ENCODE results near the gene H3-3A.

Gene H3-3A

DNA sequence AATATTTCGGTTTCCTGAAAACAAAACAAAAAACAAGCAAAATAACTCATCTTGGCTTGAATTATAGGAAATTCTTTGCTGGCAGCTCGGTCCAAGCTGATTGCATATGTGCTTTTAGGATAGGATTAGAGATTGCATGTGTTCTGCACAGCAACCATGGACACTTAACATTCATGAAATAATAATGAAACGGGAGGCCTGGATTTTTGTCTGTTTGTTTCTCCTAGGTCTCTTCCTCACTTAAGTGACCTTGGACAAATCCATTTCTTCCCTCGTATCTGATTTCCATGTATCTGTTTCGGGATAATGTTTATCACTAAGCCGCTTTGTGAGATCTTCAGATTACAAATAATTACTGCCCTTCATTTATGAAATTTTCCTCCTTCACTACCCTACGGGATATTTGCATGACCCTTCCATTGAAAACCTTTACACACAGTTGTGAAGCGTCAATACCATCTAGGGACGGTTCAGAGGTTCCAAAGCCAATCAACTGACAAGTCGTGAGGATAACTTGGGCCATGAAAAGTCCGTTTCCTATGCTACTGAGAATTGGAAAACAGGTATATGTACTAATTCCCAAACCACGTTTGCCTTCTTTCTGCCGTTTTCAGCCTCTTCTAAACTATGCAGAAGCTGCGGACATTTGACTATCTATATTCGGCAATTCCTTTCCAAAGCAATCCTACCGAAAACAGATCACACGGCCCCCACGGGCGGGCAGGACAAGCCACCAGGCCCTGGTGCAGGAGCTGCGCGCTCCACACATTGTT lies 1.3 kb upstream of the H3-3A start:
- DNase-seq (ENCODE audit: extremely low read depth, low read depth): no peak

DNA sequence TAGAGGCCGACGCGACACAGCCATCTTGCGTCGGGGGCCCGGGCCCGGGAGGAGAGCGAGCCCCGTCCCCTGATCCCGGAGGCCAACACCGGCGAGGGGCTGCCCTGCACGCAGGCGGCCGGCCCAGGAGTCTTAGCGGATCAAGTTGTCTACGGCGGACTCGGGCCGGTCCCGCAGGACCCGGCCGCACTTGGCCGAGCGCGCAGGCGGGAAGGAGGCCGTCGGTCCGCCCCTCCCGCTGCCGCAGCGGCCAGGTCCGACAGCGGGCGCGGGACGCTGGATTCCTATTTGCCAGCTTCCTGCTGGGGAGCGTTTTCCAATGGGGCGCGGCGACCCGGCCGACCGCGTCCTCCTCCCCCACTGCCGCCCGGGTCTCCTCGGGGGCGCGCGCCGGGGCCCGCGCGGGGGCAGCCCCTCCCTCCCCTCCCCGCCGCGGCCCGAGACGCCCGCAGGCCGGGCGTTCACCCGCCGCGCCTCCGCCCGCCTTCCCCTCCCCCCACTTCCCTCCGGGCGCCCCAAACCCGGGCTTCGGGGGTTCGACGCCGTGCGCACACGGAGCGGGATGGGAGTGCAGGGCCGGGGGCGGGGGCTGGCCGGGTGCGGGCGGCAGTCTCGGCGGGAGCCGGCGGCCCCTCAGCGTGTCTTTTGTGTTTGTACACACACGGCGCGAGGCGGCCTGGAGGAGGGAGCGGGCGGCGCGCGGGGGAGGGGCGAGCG lies 517 bp upstream of the H3-3A start:
- peak overlapping the region; percentile 66 for H3K4me3 ChIP-seq (replicated peaks; ENCODE audit: low read depth, low read length)
- no peak for DNase-seq (ENCODE audit: extremely low read depth, low read depth)
- TF ChIP-seq, protein P1, sequence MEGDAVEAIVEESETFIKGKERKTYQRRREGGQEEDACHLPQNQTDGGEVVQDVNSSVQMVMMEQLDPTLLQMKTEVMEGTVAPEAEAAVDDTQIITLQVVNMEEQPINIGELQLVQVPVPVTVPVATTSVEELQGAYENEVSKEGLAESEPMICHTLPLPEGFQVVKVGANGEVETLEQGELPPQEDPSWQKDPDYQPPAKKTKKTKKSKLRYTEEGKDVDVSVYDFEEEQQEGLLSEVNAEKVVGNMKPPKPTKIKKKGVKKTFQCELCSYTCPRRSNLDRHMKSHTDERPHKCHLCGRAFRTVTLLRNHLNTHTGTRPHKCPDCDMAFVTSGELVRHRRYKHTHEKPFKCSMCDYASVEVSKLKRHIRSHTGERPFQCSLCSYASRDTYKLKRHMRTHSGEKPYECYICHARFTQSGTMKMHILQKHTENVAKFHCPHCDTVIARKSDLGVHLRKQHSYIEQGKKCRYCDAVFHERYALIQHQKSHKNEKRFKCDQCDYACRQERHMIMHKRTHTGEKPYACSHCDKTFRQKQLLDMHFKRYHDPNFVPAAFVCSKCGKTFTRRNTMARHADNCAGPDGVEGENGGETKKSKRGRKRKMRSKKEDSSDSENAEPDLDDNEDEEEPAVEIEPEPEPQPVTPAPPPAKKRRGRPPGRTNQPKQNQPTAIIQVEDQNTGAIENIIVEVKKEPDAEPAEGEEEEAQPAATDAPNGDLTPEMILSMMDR (IDR thresholded peaks at IDR 0.05; ENCODE audit: low read depth, low read length, missing control alignments): no peak

More for the DNA sequence above, 1.3 kb upstream of the H3-3A start:
- TF ChIP-seq, protein P1 (IDR thresholded peaks at IDR 0.05; ENCODE audit: low read depth, low read length, missing control alignments): no peak
- H3K4me3 ChIP-seq (replicated peaks; ENCODE audit: low read depth, low read length): peak overlapping the region; percentile 66

DNA sequence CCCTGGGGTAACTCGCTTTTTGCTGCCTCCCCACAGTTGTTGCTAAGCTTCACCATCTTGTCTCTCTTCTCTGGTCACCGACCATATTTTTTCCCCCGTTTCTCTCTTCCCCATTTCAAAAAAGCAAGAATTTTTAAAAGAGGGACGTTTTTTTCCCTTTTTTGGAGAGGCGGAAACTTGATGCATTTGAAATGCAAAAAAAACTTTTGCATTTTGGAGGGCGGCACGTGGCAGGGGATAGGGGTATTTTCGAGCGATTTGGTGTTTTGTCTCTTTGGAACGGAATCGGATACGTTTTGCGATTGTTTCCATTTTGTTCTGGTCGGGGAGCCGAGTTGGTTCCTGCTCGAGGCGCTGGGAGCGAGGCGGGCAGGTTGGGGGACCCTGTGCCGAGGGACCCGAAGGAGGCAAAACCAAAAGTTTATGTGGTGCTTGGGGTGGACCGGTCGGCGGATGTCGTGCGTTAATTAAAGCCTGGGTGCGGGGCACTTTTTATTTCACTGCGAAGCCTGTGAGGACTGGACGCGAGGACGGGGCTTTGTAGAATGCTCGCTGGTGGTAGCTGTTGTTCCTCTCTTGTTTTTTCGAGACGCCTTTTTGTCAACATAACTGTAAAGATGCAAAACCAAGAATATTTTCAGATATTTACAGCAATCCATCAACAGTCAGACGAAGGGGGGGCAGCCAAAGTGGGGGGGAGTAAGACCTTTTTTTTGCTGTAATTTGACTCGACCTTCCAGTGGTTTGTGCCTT lies 884 bp downstream of the H3-3A start:
- TF ChIP-seq, protein P1 (IDR thresholded peaks at IDR 0.05; ENCODE audit: low read depth, low read length, missing control alignments): no peak
- no peak for DNase-seq (ENCODE audit: extremely low read depth, low read depth)

DNA sequence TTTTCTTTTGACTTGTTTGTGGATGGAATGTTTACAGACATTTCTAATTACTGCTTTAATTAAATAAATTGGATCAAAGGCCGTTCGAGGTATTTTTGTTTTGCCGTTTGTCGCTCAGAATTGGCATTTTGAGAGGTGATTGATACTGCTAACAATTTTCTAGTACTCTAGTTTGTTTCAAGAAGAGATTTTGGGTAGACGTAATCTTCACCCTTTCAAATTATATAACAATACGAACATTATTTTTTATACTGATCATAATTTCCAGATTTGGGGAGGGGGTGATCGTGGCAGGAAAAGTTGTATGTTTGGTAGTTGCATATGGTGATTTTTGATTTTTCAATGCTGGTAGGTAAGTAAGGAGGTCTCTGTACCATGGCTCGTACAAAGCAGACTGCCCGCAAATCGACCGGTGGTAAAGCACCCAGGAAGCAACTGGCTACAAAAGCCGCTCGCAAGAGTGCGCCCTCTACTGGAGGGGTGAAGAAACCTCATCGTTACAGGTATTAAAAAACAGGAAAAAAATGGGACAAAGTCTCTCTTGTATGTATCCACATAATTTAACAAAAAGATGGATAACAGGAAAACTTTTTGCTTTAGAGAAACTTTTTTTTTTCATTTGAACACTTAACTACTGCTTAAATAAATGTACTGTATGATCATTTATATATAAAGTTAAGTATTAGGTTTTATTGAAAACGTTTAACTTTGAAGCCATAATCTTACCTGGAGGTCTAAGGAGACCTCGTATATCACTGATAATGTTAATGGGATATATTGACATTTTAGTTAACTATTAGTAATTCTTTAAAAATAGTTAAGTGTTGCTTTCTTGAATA lies 1.7 kb downstream of the H3-3A start:
- H3K4me3 ChIP-seq (replicated peaks; ENCODE audit: low read depth, low read length): peak overlapping the region; percentile 78
- no peak for DNase-seq (ENCODE audit: extremely low read depth, low read depth)
- TF ChIP-seq, protein P1 (IDR thresholded peaks at IDR 0.05; ENCODE audit: low read depth, low read length, missing control alignments): peak; percentile 62

More for the DNA sequence above, 884 bp downstream of the H3-3A start:
- H3K4me3 ChIP-seq (replicated peaks; ENCODE audit: low read depth, low read length): peak overlapping the region; percentile 78

DNA sequence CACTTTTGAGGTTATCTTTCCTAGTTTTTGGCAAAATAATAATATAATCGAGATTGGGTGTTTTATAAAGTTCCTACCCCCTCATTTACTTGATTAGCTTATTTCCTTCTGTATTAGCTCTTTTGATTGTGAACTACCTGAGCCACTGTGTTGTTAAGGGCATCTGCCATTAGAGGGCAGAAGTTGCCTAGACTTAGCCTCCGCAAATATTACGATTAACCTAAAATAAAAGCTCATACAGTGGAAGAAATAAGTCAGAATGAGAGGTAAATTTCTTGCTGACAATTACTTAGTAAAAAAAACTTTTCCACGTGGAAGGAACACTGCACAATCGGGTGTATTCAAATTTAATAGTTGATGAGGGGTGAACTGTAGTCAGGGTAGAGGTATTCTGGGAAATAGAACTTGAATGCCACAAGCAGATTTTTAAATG lies 2.3 kb downstream of the H3-3A start:
- TF ChIP-seq, protein P1 (IDR thresholded peaks at IDR 0.05; ENCODE audit: low read depth, low read length, missing control alignments): peak; percentile 69
- no peak for DNase-seq (ENCODE audit: extremely low read depth, low read depth)
- peak overlapping the region; percentile 78 for H3K4me3 ChIP-seq (replicated peaks; ENCODE audit: low read depth, low read length)

All from HFF-Myc (cell line).